HCT116 (cell line): ENCODE data around the gene LIMA1. TPM values are rescaled to one million over a fixed set of nuclear protein-coding genes. Genes with fewer than 3 reads are reported as not detected.
A peak's percentile ranks its signal among the peaks of the same experiment; 100 is the strongest.

Source experiments
- ATAC-seq: fragments of 200-7000 bp; cut with Tn5 transposase; 2 replicates; pipeline ENCODE4 v1.9.1; 2020; ENCODE audit warnings: mild to moderate bottlenecking, moderate library complexity
- BruUV-seq: library from RNA; stranded (reverse); fragments of 400-500 nt; replicated peaks from 2 replicates; lab custom pipeline; 2021; lab: Mats Ljungman, UMichigan
- CTCF ChIA-PET: fragments of 300-600 bp; sonication (Branson Sonifier 250); formaldehyde crosslinking; loops from one replicate; lab custom pipeline; 2021; ENCODE audit warnings: antibody characterized with exemption; lab: Charles Lee
- POLR2A ChIA-PET: fragments of 300-600, 350-600 bp; sonication (Branson Sonifier 250); formaldehyde crosslinking; loops from one replicate; lab custom pipeline; 2021; ENCODE audit warnings: antibody characterized with exemption; lab: Charles Lee
- RAD21 ChIA-PET, 2 experiments: fragments of 300-600 bp; sonication (Branson Sonifier 250); formaldehyde crosslinking; loops; one replicate each; lab custom pipeline; 2023; ENCODE audit warnings: low total read pairs in 2 of 2; ENCODE audit not compliant: uncharacterized antibody in 2 of 2, unreplicated experiment in 2 of 2, low non-redundant PET in 1 of 2; lab: Charles Lee
- DNase-seq: peaks from one replicate; pipeline ENCODE4 v3.0.0-alpha.2; 2010; ENCODE audit warnings: low read depth, low spot score
- H2AFZ ChIP-seq: fragments of 200-600 bp; shearing (Covaris generic), sonication (generic); 2 replicates; pipeline ENCODE4 v1.6.1; 2017; ENCODE audit warnings: low read depth, mixed run types, mixed read lengths, antibody characterized with exemption, low read length; ENCODE audit not compliant: poor library complexity, severe bottlenecking
- H3K27ac ChIP-seq: 2 replicates; pipeline ENCODE4 v1.5.1; 2012; ENCODE audit warnings: low read depth, low read length
- H3K27me3 ChIP-seq: fragments of 200-600 bp; sonication (generic); 2 replicates; pipeline ENCODE4 v1.6.1; 2016; ENCODE audit warnings: mixed run types, low read length, mixed read lengths; ENCODE audit not compliant: insufficient read depth
- H3K36me3 ChIP-seq, 2 experiments: fragments of 200-500 bp in 1 of 2; fragments of 200-600 bp in 1 of 2; sonication (Bioruptor generic) in 1 of 2; sonication (generic) in 1 of 2; 2 replicates each; pipeline versions ENCODE4 v1.5.1 to v1.6.1; 2014 to 2016; ENCODE audit warnings: low read length in 2 of 2, inconsistent platforms in 1 of 2, mixed read lengths in 1 of 2, mixed run types in 1 of 2; ENCODE audit not compliant: insufficient read depth in 2 of 2, control insufficient read depth in 1 of 2
- H3K4me1 ChIP-seq, 2 experiments: fragments of 200-600 bp in 1 of 2; sonication (generic) in 1 of 2; 2 replicates each; pipeline versions ENCODE4 v1.5.1 to v1.6.1; 2012 to 2017; ENCODE audit warnings: low read length in 2 of 2, inconsistent platforms in 1 of 2, mild to moderate bottlenecking in 1 of 2, mixed read lengths in 1 of 2, mixed run types in 1 of 2, moderate library complexity in 1 of 2; ENCODE audit not compliant: insufficient read depth in 2 of 2, control insufficient read depth in 1 of 2
- H3K4me2 ChIP-seq: fragments of 200-600 bp; sonication (generic); 2 replicates; pipeline ENCODE4 v1.6.1; 2017; ENCODE audit warnings: mixed run types, low read length, mixed read lengths
- H3K4me3 ChIP-seq, 2 experiments: fragments of 200-600 bp in 1 of 2; sonication (generic) in 1 of 2; replicated peaks in 1 of 2; 2 replicates each; pipeline ENCODE4 v1.5.1; 2011 to 2016; ENCODE audit warnings: low read length in 2 of 2, control low read depth in 1 of 2, low read depth in 1 of 2, mild to moderate bottlenecking in 1 of 2, mixed read lengths in 1 of 2, mixed run types in 1 of 2
- H3K79me2 ChIP-seq: fragments of 200-600 bp; sonication (generic); 2 replicates; pipeline ENCODE4 v1.6.1; 2017; ENCODE audit warnings: mild to moderate bottlenecking, mixed run types, low read length, moderate library complexity, mixed read lengths; ENCODE audit not compliant: insufficient read depth
- H3K9ac ChIP-seq: fragments of 200-600 bp; sonication (generic); 2 replicates; pipeline ENCODE4 v1.6.1; 2016; ENCODE audit warnings: low read length, mixed read lengths
- H3K9me2 ChIP-seq: fragments of 200-600 bp; sonication (generic), shearing (Covaris generic); 2 replicates; pipeline ENCODE4 v1.6.1; 2017; ENCODE audit warnings: mixed run types, mild to moderate bottlenecking, moderate library complexity; ENCODE audit not compliant: insufficient read depth
- H3K9me3 ChIP-seq, 2 experiments: fragments of 200-500 bp in 1 of 2; fragments of 200-600 bp in 1 of 2; sonication (Bioruptor generic) in 1 of 2; sonication (generic) in 1 of 2; 2 replicates each; pipeline ENCODE4 v1.6.1; 2014 to 2017; ENCODE audit warnings: low read length in 2 of 2, mixed read lengths in 2 of 2, inconsistent platforms in 1 of 2, low read depth in 1 of 2, mild to moderate bottlenecking in 1 of 2, mixed run types in 1 of 2, moderate library complexity in 1 of 2; ENCODE audit not compliant: control insufficient read depth in 1 of 2, insufficient read depth in 1 of 2
- H4K20me1 ChIP-seq: fragments of 200-600 bp; sonication (generic), shearing (Covaris generic); 2 replicates; pipeline ENCODE4 v1.6.1; 2017; ENCODE audit warnings: mixed run types, mild to moderate bottlenecking, moderate library complexity; ENCODE audit not compliant: insufficient read depth
- EZH2 ChIP-seq: fragments of 200-600 bp; sonication (generic); IDR thresholded peaks from 2 replicates; pipeline ENCODE4 v1.6.1; 2017; ENCODE audit warnings: antibody characterized with exemption, mixed run types
- JUND ChIP-seq: IDR thresholded peaks from 2 replicates; pipeline ENCODE4 v1.6.1; 2012
- SIN3A ChIP-seq: IDR thresholded peaks from 2 replicates; pipeline ENCODE4 v1.6.1; 2012; ENCODE audit warnings: low read depth
- SP1 ChIP-seq: IDR thresholded peaks from 2 replicates; pipeline ENCODE4 v1.6.1; 2012; ENCODE audit warnings: low read depth
- YY1 ChIP-seq: IDR thresholded peaks from 2 replicates; pipeline ENCODE4 v1.6.1; 2011; ENCODE audit warnings: low read length, low read depth, moderate library complexity, mild to moderate bottlenecking; ENCODE audit not compliant: insufficient replicate concordance; ENCODE audit errors: extremely low read depth
- ZFX ChIP-seq: fragments of 450-650 bp; IDR thresholded peaks from 2 replicates; pipeline ENCODE4 v1.6.1; 2017
- ZNF274 ChIP-seq: fragments of 200-500 bp; sonication (Bioruptor generic); IDR thresholded peaks from 2 replicates; pipeline ENCODE4 v1.6.1; 2014; ENCODE audit warnings: mild to moderate bottlenecking, low read depth, low read length, inconsistent platforms
- intact Hi-C: fragments of 100-400 bp; cut with micrococcal nuclease; formaldehyde crosslinking; loops from 2 replicates; pipeline ENCODE4 v1.10.0; 2022
- microRNA counts: library from miRNA; unstranded; fragments of <30 nt; microRNA quantifications from one replicate; lab custom pipeline; 2015
- microRNA-seq: library from miRNA; unstranded; fragments of <30 nt; microRNA quantifications from one replicate; pipeline ENCODE4, GENCODE V29; 2016; ENCODE audit warnings: borderline number of aligned reads
- total RNA-seq: library from RNA; stranded (reverse); gene quantifications from one replicate; pipeline ENCODE4 v1.2.1, GENCODE V29; 2021; ENCODE audit not compliant: unreplicated experiment

The LIMA1 gene
- total RNA-seq, 1 experiment from 2014 or later = 79.6 TPM

DNA sequence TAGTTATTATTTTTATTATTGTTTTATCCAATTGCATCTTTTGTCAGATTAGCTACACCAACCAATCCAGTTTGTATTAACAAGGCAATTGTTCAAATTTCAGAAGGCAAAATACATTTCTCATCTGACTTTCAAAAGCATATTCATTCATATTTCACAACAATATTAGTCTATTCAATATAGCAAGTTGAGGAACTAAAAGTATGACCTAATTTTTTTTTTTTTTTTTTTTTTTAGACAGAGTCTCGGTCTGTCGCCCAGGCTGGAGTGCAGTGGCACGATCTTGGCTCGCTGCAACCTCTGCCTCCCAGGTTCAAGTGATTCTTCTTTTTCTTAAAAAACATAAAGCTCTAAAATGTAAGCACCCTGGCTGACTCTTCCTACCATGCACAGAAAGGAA lies 154.0 kb downstream of the LIMA1 start:
- POLR2A ChIA-PET = no interaction called here
- Histone ChIP-seq H3K27ac (no peak overlapping the region), H3K9me2 (no peaks in the 10 kb centered on the region), H3K79me2 (no peaks in the 10 kb centered on the region), H3K4me1 (no peaks in the 10 kb centered on the region), H2AFZ (no peak overlapping the region), H3K4me2 (no peak overlapping the region), H3K9me3 (no peaks in the 10 kb centered on the region), H4K20me1 (no peaks in the 10 kb centered on the region), H3K36me3 (peaks cover 22 to 23% of the 10 kb centered on the region in 2 experiments), H3K9ac (no peak overlapping the region), H3K27me3 (no peaks in the 10 kb centered on the region), H3K4me3 (no peak overlapping the region)
- CTCF ChIA-PET = no interaction called here
- TF ChIP-seq ZNF274 = no peak
- no peak for TF ChIP-seq EZH2
- no peak for TF ChIP-seq ZFX
- TF ChIP-seq JUND = no peak
- TF ChIP-seq SP1 = no peak
- RAD21 ChIA-PET = no interaction called here
- DNase-seq (no peak), ATAC-seq (no peak)
- intact Hi-C loops = no loop called here
- BruUV-seq = no TSS peak

DNA sequence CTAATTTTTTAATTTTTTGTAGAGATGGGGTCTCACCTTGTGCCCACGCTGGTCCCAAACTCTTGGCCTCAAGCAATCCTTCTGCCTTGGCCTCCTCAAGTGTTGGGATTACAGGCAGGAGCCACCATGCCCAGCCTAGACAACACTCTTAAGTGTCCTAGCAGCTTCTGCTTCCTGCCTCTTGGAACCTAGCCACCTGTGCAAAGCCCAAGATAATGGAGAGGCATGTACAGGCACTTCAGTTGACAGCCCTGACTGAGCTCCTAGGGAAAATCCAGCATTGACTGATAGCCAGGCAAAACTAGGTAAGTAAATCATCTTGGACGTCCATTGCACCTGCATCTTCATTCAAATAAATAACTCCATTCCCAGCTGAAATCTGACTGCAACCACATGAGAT lies 155.8 kb downstream of the LIMA1 start:
- no peak for ATAC-seq
- no peak overlapping the region for H3K27ac ChIP-seq
- CTCF ChIA-PET = interaction anchor here (0.7 kb wide), 1 partner anchor 16 kb away, joined by 3 read pairs; the partner anchor contains the start of gene COX14
- H3K9me3 ChIP-seq = no peaks in the 10 kb centered on the region
- H4K20me1 ChIP-seq = no peaks in the 10 kb centered on the region
- RAD21 ChIA-PET = no interaction called here
- no peak for DNase-seq
- H2AFZ ChIP-seq = no peak overlapping the region
- no TSS peak for BruUV-seq
- H3K9me2 ChIP-seq = no peaks in the 10 kb centered on the region
- intact Hi-C loops = no loop called here
- no peak overlapping the region for H3K4me3 ChIP-seq
- H3K27me3 ChIP-seq = no peaks in the 10 kb centered on the region
- TF ChIP-seq SIN3A (no peak), YY1 (no peak)
- TF ChIP-seq, all 23 proteins: peak for 0
- POLR2A ChIA-PET = no interaction called here
- peaks cover 14 to 22% of the 10 kb centered on the region in 2 experiments for H3K36me3 ChIP-seq
- H3K4me2 ChIP-seq = no peak overlapping the region
- H3K4me1 ChIP-seq = no peaks in the 10 kb centered on the region
- H3K9ac ChIP-seq = no peak overlapping the region
- no peaks in the 10 kb centered on the region for H3K79me2 ChIP-seq

MicroRNAs encoded within 50 kb of the gene (microRNA counts, 767-probe panel; counts per million panel counts)
- not detected for microRNA hsa-miR-1293 (lab: Ali Mortazavi, UCI)

Small RNA genes within 50 kb of the gene (microRNA-seq; reads per million reads assigned to microRNA genes)
- gene MIR1293 = 17.3 reads per million, percentile 39 among the genes with 10 or more reads in this experiment

Other genes with a start within 250 kb of the LIMA1 start
- 28.9 TPM for gene ASIC1, start 225.9 kb downstream of the LIMA1 start, total RNA-seq
- 64.8 TPM for gene SMARCD1, start 198.2 kb downstream of the LIMA1 start, total RNA-seq
- 1.6 TPM for gene GPD1, start 179.5 kb downstream of the LIMA1 start, total RNA-seq
- 41.0 TPM for gene COX14, start 171.3 kb downstream of the LIMA1 start, total RNA-seq
- gene CERS5, start 116.2 kb downstream of the LIMA1 start, total RNA-seq = 33.4 TPM
- not detected for gene FAM186A, start 113.1 kb upstream of the LIMA1 start, total RNA-seq
- gene LARP4, start 117.4 kb upstream of the LIMA1 start, total RNA-seq = 76.3 TPM
- gene DIP2B, start 221.5 kb upstream of the LIMA1 start, total RNA-seq = 32.3 TPM